HepG2 (cell line): ENCODE results near the gene MID1. TPM values are rescaled to one million over a fixed set of nuclear protein-coding genes. Genes with fewer than 3 reads are reported as not detected.
A peak's percentile ranks its signal among the peaks of the same experiment; 100 is the strongest.

ENCODE experiments used
- ATAC-seq: fragments of 200-7000 bp; cut with Tn5 transposase; 3 replicates; pipeline ENCODE4 v1.9.1; 2020; ENCODE audit warnings: mild to moderate bottlenecking, moderate library complexity
- BruUV-seq: library from RNA; stranded (reverse); fragments of 400-500 nt; replicated peaks from 2 replicates; lab custom pipeline; 2021; lab: Mats Ljungman, UMichigan
- CTCF ChIA-PET: fragments of 300-600 bp; formaldehyde crosslinking; extraction: SDS; loops from one replicate; lab custom pipeline; 2021; ENCODE audit warnings: low total read pairs, inconsistent platforms, low intra/inter-chr PET ratio; lab: Yijun Ruan, JAX
- POLR2A ChIA-PET: fragments of 350-600 bp; sonication (Branson Sonifier 250); formaldehyde crosslinking; loops from one replicate; lab custom pipeline; 2020; ENCODE audit warnings: antibody characterized with exemption, inconsistent platforms; lab: Yijun Ruan, JAX
- DNase-seq: peaks from one replicate; pipeline ENCODE4 v3.0.0-alpha.2; 2015; ENCODE audit warnings: low spot score
- FAIRE-seq: peaks from 3 replicates; lab custom pipeline; 2011; peaks lifted over from hg19 to GRCh38; lab: Jason Lieb, UNC
- H2AFZ ChIP-seq: one replicate; pipeline ENCODE4 v1.6.1; 2011; ENCODE audit warnings: low read length, inconsistent platforms
- H3K27ac ChIP-seq: fragments of 300-600 bp; 3 replicates; pipeline ENCODE4 v1.8.0; 2011; ENCODE audit warnings: mixed run types, mild to moderate bottlenecking, mixed read lengths, low read length, inconsistent platforms; ENCODE audit not compliant: insufficient read depth; ENCODE audit errors: extremely low read length
- H3K27me3 ChIP-seq, 2 experiments: fragments of 200-600 bp in 1 of 2; 2 replicates in 1 of 2; 3 replicates in 1 of 2; pipeline versions ENCODE4 v1.6.0 to v1.8.0; 2011; ENCODE audit warnings: low read length in 2 of 2, mild to moderate bottlenecking in 2 of 2, moderate library complexity in 2 of 2, inconsistent platforms in 1 of 2; ENCODE audit not compliant: insufficient read depth in 2 of 2, control insufficient read depth in 1 of 2
- H3K36me3 ChIP-seq, 2 experiments: fragments of 200-600 bp in 1 of 2; replicated peaks in 1 of 2; 2 replicates in 1 of 2; 3 replicates in 1 of 2; pipeline versions ENCODE4 v1.5.1 to v1.8.0; 2011; ENCODE audit warnings: low read length in 2 of 2, inconsistent platforms in 1 of 2; ENCODE audit not compliant: insufficient read depth in 2 of 2, control insufficient read depth in 1 of 2
- H3K4me1 ChIP-seq: 2 replicates; pipeline ENCODE4 v1.5.1; 2012; ENCODE audit warnings: low read length, inconsistent platforms; ENCODE audit not compliant: insufficient read depth
- H3K4me2 ChIP-seq: 2 replicates; pipeline ENCODE4 v1.6.0; 2011; ENCODE audit warnings: low read depth, low read length, inconsistent platforms
- H3K4me3 ChIP-seq, 3 experiments: fragments of 200-600 bp in 1 of 3; sonication (generic), shearing (Covaris generic) in 1 of 3; replicated peaks in 1 of 3; 2 replicates each; pipeline ENCODE4 v1.5.1; 2011 to 2016; ENCODE audit warnings: low read length in 3 of 3, inconsistent platforms in 2 of 3, low read depth in 2 of 3, mild to moderate bottlenecking in 2 of 3, control low read depth in 1 of 3, mixed read lengths in 1 of 3; ENCODE audit not compliant: insufficient read depth in 1 of 3
- H3K79me2 ChIP-seq: one replicate; pipeline ENCODE4 v1.6.1; 2011; ENCODE audit warnings: low read length, inconsistent platforms; ENCODE audit not compliant: insufficient read depth
- H3K9ac ChIP-seq: 2 replicates; pipeline ENCODE4 v1.6.0; 2011; ENCODE audit warnings: mild to moderate bottlenecking, low read depth, low read length, inconsistent platforms; ENCODE audit not compliant: insufficient read depth
- H3K9me3 ChIP-seq: 2 replicates; pipeline ENCODE4 v1.5.1; 2012; ENCODE audit warnings: mild to moderate bottlenecking, low read length
- H4K20me1 ChIP-seq: 2 replicates; pipeline ENCODE4 v1.6.0; 2011; ENCODE audit warnings: inconsistent platforms, mild to moderate bottlenecking, low read length, moderate library complexity; ENCODE audit not compliant: insufficient read depth
- CBX2 ChIP-seq, 2 experiments: fragments of 200-600 bp in 1 of 2; sonication (generic); formaldehyde crosslinking in 1 of 2; IDR thresholded peaks; 2 replicates each; pipeline versions ENCODE4 v1.7.0 to v1.8.1; 2018 to 2022; ENCODE audit warnings: low read depth in 2 of 2, low read length in 1 of 2, mild to moderate bottlenecking in 1 of 2, missing genetic modification reagents in 1 of 2
- HINFP ChIP-seq: sonication (generic); formaldehyde crosslinking; IDR thresholded peaks from 2 replicates; pipeline ENCODE4 v1.4.0; 2020; ENCODE audit warnings: low read depth, mild to moderate bottlenecking, missing genetic modification reagents
- JDP2 ChIP-seq: sonication (generic); formaldehyde crosslinking; IDR thresholded peaks from 2 replicates; pipeline ENCODE4 v1.8.1; 2022; ENCODE audit warnings: missing genetic modification reagents, borderline replicate concordance
- TP53 ChIP-seq: sonication (generic); formaldehyde crosslinking; conservative IDR thresholded peaks from 2 replicates; pipeline ENCODE4 v1.4.0; 2020; ENCODE audit warnings: missing genetic modification reagents
- ZMYM2 ChIP-seq: sonication (generic); formaldehyde crosslinking; IDR thresholded peaks from 2 replicates; pipeline ENCODE4 v1.8.0; 2022; ENCODE audit warnings: mild to moderate bottlenecking, missing genetic modification reagents
- ZNF292 ChIP-seq: sonication (generic); formaldehyde crosslinking; IDR thresholded peaks from 2 replicates; pipeline ENCODE4 v1.8.1; 2022; ENCODE audit warnings: mild to moderate bottlenecking, low read depth, missing genetic modification reagents, borderline replicate concordance
- ZNF331 ChIP-seq: sonication (generic); formaldehyde crosslinking; IDR thresholded peaks from 2 replicates; pipeline ENCODE4 v1.4.0; 2020; ENCODE audit warnings: missing genetic modification reagents
- ZNF513 ChIP-seq: sonication (generic); formaldehyde crosslinking; conservative IDR thresholded peaks from 2 replicates; pipeline ENCODE4 v1.5.0; 2020; ENCODE audit warnings: missing genetic modification reagents
- ZNF687 ChIP-seq: sonication (generic); formaldehyde crosslinking; IDR thresholded peaks from 2 replicates; pipeline ENCODE4 v1.5.1; 2020; ENCODE audit warnings: mild to moderate bottlenecking, missing genetic modification reagents, moderate library complexity
- ZNF772 ChIP-seq: sonication (generic); formaldehyde crosslinking; IDR thresholded peaks from 2 replicates; pipeline ENCODE4 v1.5.0; 2020; ENCODE audit warnings: mild to moderate bottlenecking, missing genetic modification reagents
- ZNF800 ChIP-seq: sonication (generic); formaldehyde crosslinking; IDR thresholded peaks from 2 replicates; pipeline ENCODE4 v1.4.0; 2020; ENCODE audit warnings: missing genetic modification reagents
- ZSCAN29 ChIP-seq: sonication (generic); formaldehyde crosslinking; conservative IDR thresholded peaks from 2 replicates; pipeline ENCODE4 v1.4.0; 2020; ENCODE audit warnings: mild to moderate bottlenecking, missing genetic modification reagents
- WGBS: methylation state at CpG from one replicate; pipeline ENCODE4 v1.1.6; 2017; ENCODE audit warnings: low lambda C conversion rate; 5-methylcytosine and 5-hydroxymethylcytosine counted together
- in situ Hi-C: cut with HindIII; loops from 2 replicates; pipeline ENCODE4 v1.10.0; 2017; ENCODE audit warnings: low pct_unique_long_range_greater_than_20kb; ENCODE audit not compliant: extremely low pct_ligation_motif_present
- intact Hi-C: fragments of 100-400 bp; cut with micrococcal nuclease; formaldehyde crosslinking; loops from one replicate; pipeline ENCODE4 v1.10.0; 2022; ENCODE audit not compliant: unreplicated experiment
- polyA plus RNA-seq, 8 experiments: library from polyadenylated mRNA; depleted of rRNA in 3 of 8; stranded (reverse) in 7 of 8; unstranded in 1 of 8; fragments of >200 nt; fragmentation: Illumina TruSeq in 4 of 8; extraction: Trizol in 4 of 8; gene quantifications; 2 replicates each; pipeline versions ENCODE4 v1.2.1 to v1.2.3, GENCODE V29; 2011 to 2016; ENCODE audit warnings: low read depth in 4 of 8, missing spikeins in 1 of 8, mixed read lengths in 1 of 8; ENCODE audit not compliant: insufficient read depth in 1 of 8
- total RNA-seq, 5 experiments: library from RNA; depleted of rRNA; stranded (reverse); fragments of >200 nt; fragmentation: Illumina TruSeq; extraction: Trizol; gene quantifications; 2 replicates each; pipeline ENCODE4 v1.2.3, GENCODE V29; 2016; ENCODE audit warnings: low read depth in 1 of 5

MID1 gene
- total and polyA plus RNA-seq, 2 of the 13 experiments (the other 11 are each of a cell fraction or from before 2014, with no cell fraction given), result 0.86 to 1.1 TPM

GRCh38 chrX:10555846-10556245 is 64.5 kb downstream of the MID1 start (continued):
- TF ChIP-seq ZNF800, result no peak
- TF ChIP-seq ZNF331 (CRISPR knock-in tag), result no peak
- TF ChIP-seq ZMYM2 (CRISPR knock-in tag), result no peak

GRCh38 chrX:10554612-10555270 is 65.6 kb downstream of the MID1 start:
- in situ Hi-C loops, result no loop called here
- H3K79me2 ChIP-seq, result no peaks in the 10 kb centered on the region
- H3K27ac ChIP-seq, result no peak overlapping the region
- intact Hi-C loops, result no loop called here
- no peak for ATAC-seq
- ChIA-PET POLR2A (no interaction called here), CTCF (no interaction called here)
- no peak overlapping the region for H3K9ac ChIP-seq
- BruUV-seq, result no TSS peak
- 58% methylated on average over 4 of the region's 6 CpGs for WGBS
- no peaks in the 10 kb centered on the region for H3K9me3 ChIP-seq
- H3K4me1 ChIP-seq, result no peaks in the 10 kb centered on the region
- no peak overlapping the region for H2AFZ ChIP-seq
- no peaks in the 10 kb centered on the region for H3K27me3 ChIP-seq
- no peak for FAIRE-seq
- H4K20me1 ChIP-seq, result no peaks in the 10 kb centered on the region
- peak; percentile 4 for DNase-seq
- H3K36me3 ChIP-seq, result no peaks in the 10 kb centered on the region
- no peak overlapping the region for H3K4me2 ChIP-seq
- H3K4me3 ChIP-seq, result no peak overlapping the region
- TF ChIP-seq TP53 (no peak), CBX2 (IDR thresholded peaks at IDR 0.05; ENCODE audit: low read depth, low read length) (no peak), CBX2 (CRISPR knock-in tag; IDR thresholded peaks at IDR 0.05; ENCODE audit: low read depth) (no peak), ZNF513 (CRISPR knock-in tag) (no peak), ZNF772 (CRISPR knock-in tag) (no peak), ZNF687 (CRISPR knock-in tag) (no peak), ZSCAN29 (CRISPR knock-in tag) (no peak), JDP2 (CRISPR knock-in tag) (no peak), ZNF292 (CRISPR knock-in tag) (no peak), HINFP (CRISPR knock-in tag) (no peak)
